ENCODE data around the gene DLG2.

The DLG2 gene

GRCh38 chr11:84140386-84141169 lies 1486.6 kb downstream of the DLG2 start:
- no peak for TF ChIP-seq CTCF (IDR thresholded peaks at IDR 0.05; ENCODE audit: low read depth, low read length)
- no peak overlapping the region for H3K4me3 ChIP-seq (ENCODE audit: low read depth, low read length)

- H3K4me3 ChIP-seq (ENCODE audit: low read depth, low read length) = no peak overlapping the region
- TF ChIP-seq CTCF (IDR thresholded peaks at IDR 0.05; ENCODE audit: low read depth, low read length) = no peak
Observed at GRCh38 chr11:84137960-84138359, 1489.2 kb downstream of the DLG2 start.

DNA sequence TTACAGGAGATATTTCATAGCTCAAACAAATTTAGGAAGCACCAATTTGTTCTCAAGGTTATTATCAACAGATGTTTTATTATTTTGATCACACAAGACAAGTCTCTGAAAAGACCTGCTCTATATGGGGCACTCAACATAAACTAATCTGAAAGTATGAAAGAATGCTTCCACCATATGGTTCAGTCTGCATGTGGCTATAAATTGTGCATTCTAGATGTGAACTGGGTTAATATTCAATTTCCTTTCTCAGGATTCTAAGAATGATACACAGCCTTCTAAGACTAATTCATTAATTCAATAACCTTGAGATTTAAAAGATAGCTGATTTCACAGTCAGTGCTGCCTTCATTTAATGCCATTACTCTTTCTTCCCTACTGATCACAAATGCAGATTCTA lies 1489.6 kb downstream of the DLG2 start:
- no peak for TF ChIP-seq CTCF (IDR thresholded peaks at IDR 0.05; ENCODE audit: low read depth, low read length)
- no peak overlapping the region for H3K4me3 ChIP-seq (ENCODE audit: low read depth, low read length)

DNA sequence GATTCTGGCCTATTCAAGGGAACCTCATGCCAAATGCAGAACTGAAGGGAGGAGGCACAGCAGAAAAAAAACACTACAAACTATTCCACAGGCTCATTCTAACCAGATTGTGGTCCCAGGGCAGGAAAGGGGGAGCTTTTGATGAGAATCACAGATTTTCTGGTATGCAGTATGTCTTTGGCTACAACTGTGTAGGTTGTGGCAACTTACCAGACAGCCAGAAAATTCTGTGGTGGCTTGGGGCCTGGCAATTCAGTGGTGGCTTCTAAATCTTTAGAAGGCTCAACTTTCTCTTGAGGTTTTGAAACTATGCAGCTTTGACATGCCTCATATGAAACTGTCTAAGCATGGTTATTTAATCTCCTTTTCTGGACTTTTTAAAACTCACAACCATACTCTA lies 1490.2 kb downstream of the DLG2 start:
- TF ChIP-seq CTCF (IDR thresholded peaks at IDR 0.05; ENCODE audit: low read depth, low read length) = no peak
- no peak overlapping the region for H3K4me3 ChIP-seq (ENCODE audit: low read depth, low read length)

DNA sequence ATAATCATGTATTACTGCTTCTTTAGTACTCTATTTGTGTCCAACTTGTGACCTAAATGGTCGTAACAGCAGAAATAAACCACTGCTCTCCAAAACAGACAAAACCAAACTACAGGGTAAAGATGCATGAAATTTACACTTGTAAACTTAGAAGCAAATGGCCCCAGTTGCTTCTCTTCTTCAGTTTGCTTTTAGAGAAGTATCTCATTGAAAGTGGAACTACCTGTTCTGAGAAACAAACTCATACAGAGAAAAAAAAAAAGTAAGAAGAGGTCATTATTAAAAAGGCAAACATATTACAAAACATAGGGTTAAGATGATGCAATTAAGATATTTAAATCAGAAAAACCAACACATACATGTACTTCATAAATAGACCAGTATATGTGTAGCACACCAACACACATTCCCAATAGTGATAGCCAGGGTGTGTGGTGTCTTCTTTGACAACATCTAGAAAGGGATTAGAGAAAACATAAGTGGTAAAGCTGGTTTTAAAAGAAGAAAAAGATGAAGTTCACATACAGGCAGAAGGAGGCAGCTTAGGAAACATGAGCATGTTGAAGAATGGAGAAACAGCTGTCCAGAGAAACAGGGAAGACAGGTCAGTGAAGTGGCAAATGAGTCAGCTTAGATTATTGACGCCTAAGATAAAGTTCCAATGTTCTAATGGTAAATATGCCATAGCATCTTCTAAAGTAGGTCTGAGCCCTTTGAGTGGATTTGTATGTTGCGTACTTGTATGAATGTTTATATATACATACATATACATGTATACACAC lies 1496.3 kb downstream of the DLG2 start:
- H3K4me3 ChIP-seq (ENCODE audit: low read depth, low read length) = no peak overlapping the region
- no peak for TF ChIP-seq CTCF (IDR thresholded peaks at IDR 0.05; ENCODE audit: low read depth, low read length)

DNA sequence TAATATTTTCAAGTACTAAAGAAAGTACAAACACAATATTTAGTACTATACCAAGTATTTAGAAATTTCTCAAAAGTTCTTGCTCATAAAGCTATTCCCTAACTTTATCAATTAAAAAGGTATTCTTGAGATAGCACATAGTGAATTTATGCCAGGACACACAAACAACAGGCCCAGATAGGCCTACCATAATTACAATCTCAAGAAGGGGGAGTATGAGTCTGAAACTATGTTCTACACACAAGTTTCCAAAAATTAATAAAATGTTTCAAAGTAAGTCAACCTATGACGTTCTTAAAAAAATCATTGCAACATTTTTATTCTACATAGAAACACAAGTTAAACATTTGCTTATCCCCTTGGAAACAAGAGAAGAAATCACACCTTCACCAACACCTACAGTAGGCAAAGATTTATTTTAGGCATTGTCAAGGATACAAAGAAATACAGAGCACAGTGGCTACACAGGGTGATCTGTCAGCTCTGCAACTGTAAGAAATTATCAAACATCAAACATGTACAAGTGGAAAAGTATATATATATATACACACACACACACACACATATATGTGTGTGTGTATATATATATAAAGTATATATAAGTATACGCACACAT lies 1497.1 kb downstream of the DLG2 start:
- H3K4me3 ChIP-seq (ENCODE audit: low read depth, low read length) = no peak overlapping the region
- no peak for TF ChIP-seq CTCF (IDR thresholded peaks at IDR 0.05; ENCODE audit: low read depth, low read length)

DNA sequence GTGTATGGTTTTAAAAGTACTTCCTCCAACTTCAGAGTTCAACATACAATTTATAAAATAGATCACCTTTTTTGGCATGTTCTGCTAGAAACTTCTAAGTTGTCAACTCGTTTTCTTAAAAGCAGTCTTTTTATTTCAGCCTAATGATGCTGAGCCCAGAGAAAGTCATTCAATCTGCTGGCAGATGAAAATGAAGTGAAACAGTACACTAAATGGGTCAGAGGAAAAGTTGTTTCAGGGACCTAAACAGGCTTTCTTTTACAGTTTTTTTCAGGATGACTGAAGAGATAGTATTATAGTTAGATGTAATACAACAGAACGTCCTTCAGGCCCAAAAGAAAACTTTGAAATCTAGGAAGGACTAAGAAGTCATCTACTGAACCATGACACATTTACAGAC lies 1498.3 kb downstream of the DLG2 start:
- TF ChIP-seq CTCF (IDR thresholded peaks at IDR 0.05; ENCODE audit: low read depth, low read length) = no peak
- no peak overlapping the region for H3K4me3 ChIP-seq (ENCODE audit: low read depth, low read length)

Measured in WI38 (cell line).